Lung (tissue), 12 donors: ENCODE data around the gene TMEM131. TPM values are rescaled to one million over a fixed set of nuclear protein-coding genes. Genes with fewer than 3 reads are reported as not detected.

ENCODE experiments used
- ATAC-seq: fragments of 200-7000 bp; cut with Tn5 transposase; one replicate; pipeline ENCODE4 v1.9.1; 2020; ENCODE audit warnings: moderate number of reproducible peaks; ENCODE audit not compliant: insufficient read depth, low FRiP score
- DNase-seq, 3 donors: peaks; one replicate each; pipeline ENCODE4 v3.0.0-alpha.2; 2013 to 2017
- H3K27ac ChIP-seq, 2 donors: one replicate each; pipeline ENCODE4 v1.5.1; 2013; ENCODE audit warnings: mild to moderate bottlenecking in 2 of 2, moderate library complexity in 2 of 2, control low read depth in 1 of 2, inconsistent platforms in 1 of 2, low read depth in 1 of 2, low read length in 1 of 2
- H3K27me3 ChIP-seq, 3 donors: one replicate each; pipeline ENCODE4 v1.5.1; 2013; ENCODE audit warnings: low read length in 2 of 3; ENCODE audit not compliant: control insufficient read depth in 3 of 3, insufficient read depth in 3 of 3
- H3K36me3 ChIP-seq, 4 donors: one replicate each; pipeline ENCODE4 v1.5.1; 2013; ENCODE audit warnings: low read length in 4 of 4, mild to moderate bottlenecking in 1 of 4, moderate library complexity in 1 of 4; ENCODE audit not compliant: control insufficient read depth in 4 of 4, insufficient read depth in 4 of 4
- H3K4me1 ChIP-seq, 5 donors: one replicate each; pipeline ENCODE4 v1.5.1; 2013; ENCODE audit warnings: low read length in 5 of 5, mild to moderate bottlenecking in 2 of 5, moderate library complexity in 1 of 5; ENCODE audit not compliant: control insufficient read depth in 5 of 5, insufficient read depth in 5 of 5
- H3K4me3 ChIP-seq: one replicate; pipeline ENCODE4 v1.5.1; 2013; ENCODE audit warnings: mild to moderate bottlenecking, control low read depth, moderate library complexity
- H3K9ac ChIP-seq, 2 donors: one replicate each; pipeline ENCODE4 v1.5.1; 2013; ENCODE audit warnings: low read length in 2 of 2, control low read depth in 1 of 2; ENCODE audit not compliant: insufficient read depth in 1 of 2
- H3K9me3 ChIP-seq, 4 donors: one replicate each; pipeline ENCODE4 v1.5.1; 2013; ENCODE audit warnings: low read length in 3 of 4, mild to moderate bottlenecking in 1 of 4, moderate library complexity in 1 of 4; ENCODE audit not compliant: control insufficient read depth in 4 of 4, insufficient read depth in 3 of 4
- CTCF ChIP-seq: IDR thresholded peaks from 2 replicates; pipeline ENCODE4 v1.5.1; 2012; ENCODE audit warnings: mild to moderate bottlenecking; ENCODE audit errors: control extremely low read depth, extremely low read depth
- WGBS, 2 donors: extraction: QIAGEN DNeasy Blood & Tissue Kit; methylation state at CpG; one replicate each; pipeline ENCODE4 v1.1.7; 2013; 5-methylcytosine and 5-hydroxymethylcytosine counted together
- polyA plus RNA-seq, 2 donors: library from polyadenylated mRNA; stranded (reverse); fragments of 200-250 nt; gene quantifications; one replicate each; pipeline ENCODE4 v1.2.1, GENCODE V29; 2013
- total RNA-seq, 2 donors: library from RNA; depleted of rRNA in 1 of 2; stranded (reverse); fragments of >200 nt in 1 of 2; gene quantifications; one replicate each; pipeline ENCODE4 v1.2.1, GENCODE V29; 2014 to 2021
- donor health status: control.
- donor health status: control.
- donor health status: Bipolar disorder and iron deficiency.
- donor health status: healthy.
- donor health status: DM: yes; HTN: yes; CAD: no.

TMEM131 gene
- total and polyA plus RNA-seq, 4 donors = 9.3 to 54.0 (median 23.7) TPM

- Histone ChIP-seq H3K27me3 (no peaks in the 10 kb centered on the region), H3K9me3 (no peaks in the 10 kb centered on the region), H3K4me3 (no peak overlapping the region), H3K4me1 (no peaks in the 10 kb centered on the region), H3K27ac (no peak overlapping the region), H3K36me3 (no peaks in the 10 kb centered on the region), H3K9ac (no peak overlapping the region)
- TF ChIP-seq CTCF = no peak
- no peak for DNase-seq
- WGBS, 2 donors = 86% methylated on average over 13 of the region's 13 CpGs
- no peak for ATAC-seq
Observed at GRCh38 chr2:97714950-97715652, 280.6 kb downstream of the TMEM131 start.

- H3K36me3 ChIP-seq = no peaks in the 10 kb centered on the region
- DNase-seq (no peak), ATAC-seq (no peak)
- H3K4me3 ChIP-seq = no peak overlapping the region
- no peaks in the 10 kb centered on the region for H3K4me1 ChIP-seq
- H3K9ac ChIP-seq = no peak overlapping the region
- no peaks in the 10 kb centered on the region for H3K9me3 ChIP-seq
- no peak for TF ChIP-seq CTCF
- WGBS, 2 donors = 79 to 86% methylated on average over 17 of the region's 17 CpGs
- no peak overlapping the region for H3K27ac ChIP-seq
- no peaks in the 10 kb centered on the region for H3K27me3 ChIP-seq
Observed at GRCh38 chr2:97714084-97714949, 281.4 kb downstream of the TMEM131 start.

- Histone ChIP-seq H3K9ac (no peak within 1 kb of the TSS), H3K4me1 (no peaks in the 10 kb centered on the region), H3K9me3 (no peaks in the 10 kb centered on the region), H3K36me3 (no peaks in the 10 kb centered on the region), H3K27me3 (no peaks in the 10 kb centered on the region), H3K27ac (peak within 1 kb of the TSS in 1 of 2 donors; percentile 41), H3K4me3 (no peak within 1 kb of the TSS)
- WGBS, 2 donors = 63 to 71% methylated on average over 21 of the region's 21 CpGs
- DNase-seq (peak in 1 of 3 donors; percentile 8), ATAC-seq (no peak)
- no peak for TF ChIP-seq CTCF
Observed at GRCh38 chr2:97713296-97714083, 282.3 kb downstream of the TMEM131 start, which contains the start of gene ZAP70. Gene ZAP70, plus strand, starts transcription at chr2:97713576. Its CDS starts 10,461 bp downstream, at chr2:97724037.
